D341Med (cell line): ENCODE measurements around the gene DNAJC16.

Source experiments
- DNase-seq: peaks from one replicate; pipeline ENCODE4 v3.0.0; 2012; ENCODE audit warnings: low spot score

DNAJC16 gene

DNA sequence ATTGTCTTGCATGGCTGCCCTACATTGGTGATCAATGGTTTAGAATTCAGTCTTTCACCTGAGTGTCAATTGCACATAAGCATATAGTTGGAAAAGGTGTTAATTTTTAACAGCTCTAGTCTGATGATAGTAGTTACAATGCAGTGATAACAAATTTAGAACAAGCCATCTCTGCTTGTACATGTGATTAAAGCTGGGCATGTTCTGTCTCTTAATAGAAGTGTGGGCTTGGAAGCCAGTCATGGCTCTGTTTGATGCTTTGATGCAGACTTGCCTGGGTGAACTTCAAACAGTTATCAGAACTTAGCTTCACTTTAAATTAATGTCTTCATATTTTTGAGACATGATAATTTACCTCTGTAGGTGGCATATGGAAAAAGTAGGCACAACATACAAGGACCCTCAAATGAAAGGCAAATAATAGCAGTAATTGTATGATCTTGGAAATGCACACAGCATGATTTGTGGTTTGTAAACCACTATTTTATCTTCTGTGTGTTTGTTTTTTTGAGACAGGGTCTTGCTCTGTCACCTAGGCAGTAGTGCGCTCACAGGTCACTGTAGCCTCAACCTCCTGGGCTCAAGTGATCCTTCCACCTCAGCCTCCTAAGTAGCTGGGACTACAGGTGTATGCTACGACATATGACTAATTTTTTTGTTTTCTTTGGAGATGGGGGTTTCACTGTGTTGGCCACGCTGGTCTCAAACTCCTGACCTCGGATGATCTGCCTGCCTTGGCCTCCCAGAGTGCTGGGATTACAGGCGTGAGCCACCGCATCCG, 94.4 kb downstream of the DNAJC16 start:
- DNase-seq: no peak

DNA sequence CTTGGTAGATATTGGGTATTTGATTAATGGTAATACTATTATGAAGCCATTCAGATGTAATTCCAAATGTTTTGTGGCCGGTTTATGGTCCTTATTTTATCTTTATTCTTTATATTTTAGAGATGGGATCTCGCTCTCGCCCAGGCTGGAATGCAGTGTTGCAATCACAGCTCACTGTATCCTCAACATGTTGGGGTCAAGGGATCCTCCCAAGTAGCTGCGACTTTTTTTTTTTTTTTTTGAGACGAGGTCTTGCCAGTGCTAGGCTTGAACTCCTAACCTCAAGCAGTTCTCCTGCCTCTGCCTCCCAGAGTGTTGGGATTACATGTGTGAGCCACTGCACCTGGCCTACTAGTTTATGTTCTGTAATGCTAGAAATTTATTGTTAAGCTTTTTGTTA, 95.3 kb downstream of the DNAJC16 start:
- DNase-seq: no peak

DNA sequence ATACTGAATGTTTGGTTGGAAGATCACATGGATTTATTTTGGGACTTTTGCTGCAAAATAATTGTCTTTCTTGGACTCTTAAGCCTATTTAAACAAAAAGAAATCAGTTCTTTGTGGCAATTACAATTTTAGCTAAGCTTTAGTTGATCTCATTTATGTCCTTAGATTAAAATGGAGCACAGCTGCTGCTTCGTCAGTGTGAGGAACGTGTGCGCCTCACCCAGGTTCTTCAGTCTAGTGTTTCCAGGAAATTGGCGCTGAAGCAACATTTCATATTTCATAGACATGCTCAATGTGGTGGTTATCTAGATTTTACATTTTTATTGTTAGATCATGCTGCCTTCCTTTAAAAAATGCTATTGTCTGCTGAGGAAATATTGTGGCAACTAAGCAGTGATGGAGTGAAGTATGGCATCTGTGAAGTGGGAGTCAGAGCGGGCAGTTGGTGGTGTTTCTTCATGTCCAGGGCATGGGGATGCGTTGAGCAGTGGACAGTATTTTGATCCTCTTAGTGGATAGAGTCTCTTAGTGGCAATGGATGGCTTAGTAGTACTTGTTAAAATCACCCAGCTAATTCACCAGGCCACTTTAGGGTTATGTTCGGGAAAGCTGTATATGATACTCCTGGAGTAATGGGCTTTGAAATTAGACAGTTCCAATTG, 96.2 kb downstream of the DNAJC16 start:
- DNase-seq: no peak

DNA sequence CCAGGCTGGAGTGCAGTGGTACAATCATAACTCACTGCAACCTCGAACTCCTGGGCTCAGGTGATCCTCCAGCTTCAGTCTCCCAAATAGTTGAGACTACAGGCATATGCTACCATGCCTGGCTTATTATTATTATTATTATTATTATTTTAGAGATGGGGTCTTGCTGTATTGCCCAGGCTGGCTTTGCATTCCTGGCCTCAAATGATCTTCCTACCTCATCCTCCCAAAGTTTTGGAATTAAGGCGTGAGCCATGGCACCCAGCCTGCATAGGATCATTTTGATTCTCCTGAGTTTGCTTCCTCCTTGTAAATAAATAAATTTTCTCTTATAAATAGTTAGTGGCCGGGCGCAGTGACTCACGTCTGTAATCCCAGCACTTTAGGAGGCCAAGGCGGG, 96.8 kb downstream of the DNAJC16 start:
- DNase-seq: no peak

DNA sequence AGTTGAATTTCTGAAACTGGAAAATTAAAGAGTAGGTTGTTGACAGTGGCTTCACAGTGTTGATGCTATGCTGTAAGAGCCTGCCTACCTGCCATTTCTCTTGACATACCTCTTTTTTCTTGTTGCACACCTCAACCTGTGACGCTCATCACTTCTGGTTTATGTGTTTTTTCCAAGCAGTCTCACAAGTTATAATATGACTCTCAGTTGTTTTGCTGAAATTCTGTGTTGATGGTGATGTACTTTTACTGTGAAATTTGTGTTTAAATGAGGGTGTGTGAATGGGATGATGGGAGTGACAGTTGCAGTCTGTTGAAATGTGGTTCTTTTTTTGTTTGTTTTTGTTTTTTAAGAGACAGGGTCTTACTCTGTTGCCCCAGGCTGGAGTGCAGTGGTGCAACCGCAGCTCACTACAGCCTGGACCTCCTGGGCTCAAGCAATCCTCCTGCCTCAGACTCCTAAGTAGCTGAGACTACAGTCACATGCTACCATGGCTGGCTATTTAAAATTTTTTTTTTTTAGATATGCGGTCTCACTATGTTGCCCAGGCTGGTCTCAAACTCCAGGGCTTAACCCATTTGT, 97.6 kb downstream of the DNAJC16 start:
- no peak for DNase-seq

DNA sequence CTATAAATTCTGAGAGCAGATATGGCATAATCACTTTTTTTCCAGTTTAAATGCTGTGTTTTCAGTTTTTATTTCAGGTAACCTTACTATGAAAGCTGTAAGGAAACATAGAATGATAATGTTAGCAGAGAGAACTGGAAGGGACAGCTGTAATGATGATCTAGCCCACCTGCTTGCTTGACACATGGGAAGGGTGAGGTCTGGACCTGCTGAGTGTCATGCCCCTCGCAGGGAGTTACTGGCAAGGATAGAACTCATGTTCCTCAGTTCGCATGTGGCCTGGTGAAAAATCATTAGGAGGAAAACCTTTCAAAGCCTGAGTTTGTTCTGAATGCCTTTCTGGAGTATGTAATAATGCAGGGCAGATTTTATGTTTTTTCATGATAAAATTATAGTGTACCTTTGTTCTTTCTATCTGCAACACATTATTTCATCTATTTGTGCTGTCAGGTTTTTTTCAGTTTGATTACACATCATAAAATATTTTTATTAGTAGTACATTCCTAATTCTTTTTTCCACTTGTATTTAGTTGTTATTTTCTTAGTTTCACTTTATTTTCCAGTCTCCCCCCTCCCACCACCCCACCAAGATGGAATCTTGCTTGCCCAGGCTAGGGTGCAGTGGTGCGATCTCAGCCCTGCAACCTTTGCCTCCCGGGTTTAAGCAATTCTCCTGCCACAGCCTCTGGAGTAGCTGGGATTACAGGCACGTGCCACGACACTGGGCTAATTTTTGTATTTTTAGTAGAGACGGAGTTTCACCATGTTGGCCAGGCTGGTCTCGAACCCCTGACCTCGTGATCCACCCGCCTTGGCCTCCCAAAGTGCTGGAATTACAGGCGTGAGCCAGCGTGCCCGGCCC, 98.6 kb downstream of the DNAJC16 start:
- no peak for DNase-seq
